Measurements from ENCODE around the gene FER.

DNA sequence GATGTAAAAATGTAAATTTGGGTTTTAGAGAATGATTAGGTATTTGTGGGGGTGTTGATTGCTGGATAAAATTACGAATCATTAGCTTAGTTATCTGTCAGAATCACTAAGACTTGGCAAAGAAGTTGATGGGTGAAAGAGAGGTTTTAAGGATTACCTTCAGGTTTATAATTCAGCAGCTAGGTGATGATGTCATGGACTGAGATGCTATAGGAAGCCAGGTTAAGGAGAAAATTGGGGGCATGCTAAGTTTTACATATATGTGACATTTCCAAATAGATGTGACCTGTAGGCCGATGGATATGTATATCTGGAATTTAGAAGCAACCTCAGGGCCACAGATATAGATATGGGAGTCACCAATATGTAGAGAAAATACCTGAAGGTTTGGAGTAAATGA is 228.0 kb downstream of the FER start:
- TF ChIP-seq CTCF (IDR thresholded peaks at IDR 0.05; ENCODE audit: low read length) (no peak), EZH2 (IDR thresholded peaks at IDR 0.05; ENCODE audit: borderline replicate concordance, low read length) (no peak)
